ENCODE measurements around the gene CRBN.

The CRBN gene

GRCh38 chr3:3189102-3189727 lies 9.7 kb upstream of the CRBN start:
- no peaks in the 10 kb centered on the region for H3K4me1 ChIP-seq (ENCODE audit: low read length)
- H3K27me3 ChIP-seq (replicated peaks; ENCODE audit: insufficient read depth, low read length): no peaks in the 10 kb centered on the region
- no peaks in the 10 kb centered on the region for H3K9me3 ChIP-seq (replicated peaks; ENCODE audit: insufficient read depth, low read length)
- TF ChIP-seq EZH2phosphoT487 (IDR thresholded peaks at IDR 0.05; ENCODE audit: low read length): no peak
- TF ChIP-seq CTCF (IDR thresholded peaks at IDR 0.05; ENCODE audit: low read length): no peak
- TF ChIP-seq EZH2 (optimal IDR thresholded peaks at IDR 0.05; ENCODE audit: low read depth, low read length): no peak
- no peak overlapping the region for H2AFZ ChIP-seq (ENCODE audit: low read length)
- H3K36me3 ChIP-seq (replicated peaks; ENCODE audit: insufficient read depth, low read length): no peaks in the 10 kb centered on the region
- H4K20me1 ChIP-seq (ENCODE audit: insufficient read depth, low read length): no peaks in the 10 kb centered on the region
- H3K4me2 ChIP-seq (ENCODE audit: low read depth, low read length): no peak overlapping the region
- H3K9ac ChIP-seq (ENCODE audit: low read length): no peak overlapping the region
- DNase-seq: no peak
- H3F3A ChIP-seq (ENCODE audit: insufficient read depth, low read length): no peaks in the 10 kb centered on the region
- no peaks in the 10 kb centered on the region for H3K79me2 ChIP-seq (ENCODE audit: low read length)
- H3K27ac ChIP-seq (ENCODE audit: low read length): no peak overlapping the region
- no peaks in the 10 kb centered on the region for H3K9me2 ChIP-seq (replicated peaks; ENCODE audit: insufficient read depth, low read length)
- H3K4me3 ChIP-seq (ENCODE audit: low read length): no peak overlapping the region

- H3K27ac ChIP-seq (ENCODE audit: low read length): no peak overlapping the region
- peaks cover 6% of the 10 kb centered on the region; the same call in 1 of the 2 replicates for H3F3A ChIP-seq (ENCODE audit: insufficient read depth, low read length)
- no peaks in the 10 kb centered on the region for H3K79me2 ChIP-seq (ENCODE audit: low read length)
- DNase-seq: no peak
- TF ChIP-seq EZH2phosphoT487 (IDR thresholded peaks at IDR 0.05; ENCODE audit: low read length): no peak
- H2AFZ ChIP-seq (ENCODE audit: low read length): 0 out of 2 replicates have a peak overlapping the region, but pooled peaks have one; percentile 4
- H3K36me3 ChIP-seq (replicated peaks; ENCODE audit: insufficient read depth, low read length): no peaks in the 10 kb centered on the region
- H3K9me2 ChIP-seq (replicated peaks; ENCODE audit: insufficient read depth, low read length): no peaks in the 10 kb centered on the region
- no peak overlapping the region for H3K9ac ChIP-seq (ENCODE audit: low read length)
- H3K4me1 ChIP-seq (ENCODE audit: low read length): peaks cover 7% of the 10 kb centered on the region; the same call in 1 of the 2 replicates
- no peaks in the 10 kb centered on the region for H3K9me3 ChIP-seq (replicated peaks; ENCODE audit: insufficient read depth, low read length)
- no peak overlapping the region for H3K4me3 ChIP-seq (ENCODE audit: low read length)
- no peaks in the 10 kb centered on the region for H4K20me1 ChIP-seq (ENCODE audit: insufficient read depth, low read length)
- no peak overlapping the region for H3K4me2 ChIP-seq (ENCODE audit: low read depth, low read length)
- no peaks in the 10 kb centered on the region for H3K27me3 ChIP-seq (replicated peaks; ENCODE audit: insufficient read depth, low read length)
These were observed 5.4 kb upstream of the CRBN start for GRCh38 chr3:3184876-3185275.

GRCh38 chr3:3180456-3180855 lies 965 bp upstream of the CRBN start:
- no peak for DNase-seq
- peaks cover 8% of the 10 kb centered on the region; the same call in 1 of the 2 replicates for H3F3A ChIP-seq (ENCODE audit: insufficient read depth, low read length)
- H4K20me1 ChIP-seq (ENCODE audit: insufficient read depth, low read length): no peaks in the 10 kb centered on the region
- no peak overlapping the region for H3K9ac ChIP-seq (ENCODE audit: low read length)
- no peaks in the 10 kb centered on the region for H3K9me3 ChIP-seq (replicated peaks; ENCODE audit: insufficient read depth, low read length)
- H3K27ac ChIP-seq (ENCODE audit: low read length): no peak overlapping the region
- H2AFZ ChIP-seq (ENCODE audit: low read length): peak overlapping the region; percentile 69; the same call in 1 of the 2 replicates
- H3K36me3 ChIP-seq (replicated peaks; ENCODE audit: insufficient read depth, low read length): no peaks in the 10 kb centered on the region
- H3K4me2 ChIP-seq (ENCODE audit: low read depth, low read length): peak overlapping the region; percentile 94; the same call in 1 of the 2 replicates
- no peaks in the 10 kb centered on the region for H3K9me2 ChIP-seq (replicated peaks; ENCODE audit: insufficient read depth, low read length)
- H3K79me2 ChIP-seq (ENCODE audit: low read length): peaks cover 40% of the 10 kb centered on the region
- H3K27me3 ChIP-seq (replicated peaks; ENCODE audit: insufficient read depth, low read length): no peaks in the 10 kb centered on the region
- TF ChIP-seq EZH2phosphoT487 (IDR thresholded peaks at IDR 0.05; ENCODE audit: low read length) (no peak), CTCF (IDR thresholded peaks at IDR 0.05; ENCODE audit: low read length) (no peak), EZH2 (optimal IDR thresholded peaks at IDR 0.05; ENCODE audit: low read depth, low read length) (no peak)
- peaks cover 18% of the 10 kb centered on the region for H3K4me1 ChIP-seq (ENCODE audit: low read length)
- H3K4me3 ChIP-seq (ENCODE audit: low read length): no peak overlapping the region

All from MM.1S (cell line).